AG09309 (cell line): ENCODE results near the gene LRR1.

Source experiments
- DNase-seq: peaks from one replicate; pipeline ENCODE4 v3.0.0-alpha.2; 2010; ENCODE audit warnings: low read depth
- H3K4me3 ChIP-seq: 2 replicates; pipeline ENCODE4 v1.5.1; 2011; ENCODE audit warnings: mild to moderate bottlenecking, low read depth, low read length, moderate library complexity; ENCODE audit not compliant: control insufficient read depth
- TF ChIP-seq, protein P1 (sequence below): IDR thresholded peaks from 2 replicates; pipeline ENCODE4 v1.5.1; 2011; ENCODE audit warnings: mild to moderate bottlenecking, low read depth, low read length, inconsistent platforms; ENCODE audit not compliant: insufficient read depth, control insufficient read depth; ENCODE audit errors: missing control alignments

LRR1 gene, protein sequence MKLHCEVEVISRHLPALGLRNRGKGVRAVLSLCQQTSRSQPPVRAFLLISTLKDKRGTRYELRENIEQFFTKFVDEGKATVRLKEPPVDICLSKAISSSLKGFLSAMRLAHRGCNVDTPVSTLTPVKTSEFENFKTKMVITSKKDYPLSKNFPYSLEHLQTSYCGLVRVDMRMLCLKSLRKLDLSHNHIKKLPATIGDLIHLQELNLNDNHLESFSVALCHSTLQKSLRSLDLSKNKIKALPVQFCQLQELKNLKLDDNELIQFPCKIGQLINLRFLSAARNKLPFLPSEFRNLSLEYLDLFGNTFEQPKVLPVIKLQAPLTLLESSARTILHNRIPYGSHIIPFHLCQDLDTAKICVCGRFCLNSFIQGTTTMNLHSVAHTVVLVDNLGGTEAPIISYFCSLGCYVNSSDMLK

DNA sequence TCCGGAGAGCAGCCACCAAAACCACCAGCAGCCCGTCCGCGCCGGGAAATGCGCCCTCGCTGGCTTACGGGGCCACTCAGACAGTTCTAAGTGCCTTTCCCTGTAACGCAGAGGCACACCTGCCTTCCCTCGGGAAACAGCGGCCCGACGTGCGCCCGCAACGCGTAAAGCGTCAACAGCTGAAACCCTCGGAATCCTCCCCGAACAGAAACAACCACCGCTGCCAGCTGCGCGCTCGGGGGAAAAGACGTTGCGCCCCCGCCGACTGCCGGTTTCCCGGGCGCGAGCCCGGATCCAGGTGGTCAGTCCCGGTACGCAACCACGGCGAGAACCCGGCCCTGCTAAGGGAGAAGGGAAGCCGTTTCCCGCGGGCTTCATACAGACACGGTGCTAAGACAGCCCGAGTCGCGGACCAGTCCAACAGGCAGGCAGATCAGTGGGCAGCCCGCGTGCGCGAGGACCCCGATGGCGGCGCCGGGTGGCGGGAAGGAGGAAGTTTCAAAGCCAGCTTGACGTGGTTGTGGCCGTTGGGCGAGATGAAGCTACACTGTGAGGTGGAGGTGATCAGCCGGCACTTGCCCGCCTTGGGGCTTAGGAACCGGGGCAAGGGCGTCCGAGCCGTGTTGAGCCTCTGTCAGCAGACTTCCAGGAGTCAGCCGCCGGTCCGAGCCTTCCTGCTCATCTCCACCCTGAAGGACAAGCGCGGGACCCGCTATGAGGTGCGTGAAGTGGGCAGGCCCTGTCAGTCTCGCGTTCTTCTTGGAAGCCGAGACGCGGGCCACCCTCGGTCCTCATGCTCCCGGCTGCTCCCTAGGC is at the start of gene LRR1:
Gene LRR1, plus strand, starts transcription at position 456 of the 816 bp plus-strand sequence. Its CDS starts 81 bp downstream, at position 537.
- no peak for DNase-seq
- TF ChIP-seq, protein P1, sequence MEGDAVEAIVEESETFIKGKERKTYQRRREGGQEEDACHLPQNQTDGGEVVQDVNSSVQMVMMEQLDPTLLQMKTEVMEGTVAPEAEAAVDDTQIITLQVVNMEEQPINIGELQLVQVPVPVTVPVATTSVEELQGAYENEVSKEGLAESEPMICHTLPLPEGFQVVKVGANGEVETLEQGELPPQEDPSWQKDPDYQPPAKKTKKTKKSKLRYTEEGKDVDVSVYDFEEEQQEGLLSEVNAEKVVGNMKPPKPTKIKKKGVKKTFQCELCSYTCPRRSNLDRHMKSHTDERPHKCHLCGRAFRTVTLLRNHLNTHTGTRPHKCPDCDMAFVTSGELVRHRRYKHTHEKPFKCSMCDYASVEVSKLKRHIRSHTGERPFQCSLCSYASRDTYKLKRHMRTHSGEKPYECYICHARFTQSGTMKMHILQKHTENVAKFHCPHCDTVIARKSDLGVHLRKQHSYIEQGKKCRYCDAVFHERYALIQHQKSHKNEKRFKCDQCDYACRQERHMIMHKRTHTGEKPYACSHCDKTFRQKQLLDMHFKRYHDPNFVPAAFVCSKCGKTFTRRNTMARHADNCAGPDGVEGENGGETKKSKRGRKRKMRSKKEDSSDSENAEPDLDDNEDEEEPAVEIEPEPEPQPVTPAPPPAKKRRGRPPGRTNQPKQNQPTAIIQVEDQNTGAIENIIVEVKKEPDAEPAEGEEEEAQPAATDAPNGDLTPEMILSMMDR: no peak
- peak within 1 kb of the TSS; percentile 97 for H3K4me3 ChIP-seq

DNA sequence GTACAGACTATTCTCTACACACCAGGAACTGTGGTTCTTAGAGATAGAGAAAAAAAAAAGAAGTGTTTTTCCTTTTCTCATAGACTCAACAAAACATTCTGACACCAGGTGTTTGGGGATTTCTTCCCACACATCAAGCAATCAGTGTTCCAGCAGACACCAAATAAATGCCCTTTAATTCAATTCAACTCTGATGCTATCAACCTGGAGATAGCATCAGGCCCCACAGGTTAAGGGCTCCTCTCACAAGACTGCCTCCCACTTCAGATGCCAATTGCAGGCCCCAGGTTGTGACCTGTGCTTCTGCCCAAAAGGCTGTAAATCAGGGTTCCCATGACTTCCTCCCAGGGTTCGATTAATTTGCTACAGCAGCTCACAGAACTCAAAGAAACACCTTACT is 49.3 kb upstream of the LRR1 start:
- no peak overlapping the region for H3K4me3 ChIP-seq
- no peak for DNase-seq
- TF ChIP-seq, protein P1: no peak

GRCh38 chr14:49549881-49550280 is 48.9 kb upstream of the LRR1 start:
- TF ChIP-seq, protein P1: no peak
- H3K4me3 ChIP-seq: no peak overlapping the region
- DNase-seq: no peak

GRCh38 chr14:49550286-49551184 is 48.2 kb upstream of the LRR1 start:
- DNase-seq: no peak

DNA sequence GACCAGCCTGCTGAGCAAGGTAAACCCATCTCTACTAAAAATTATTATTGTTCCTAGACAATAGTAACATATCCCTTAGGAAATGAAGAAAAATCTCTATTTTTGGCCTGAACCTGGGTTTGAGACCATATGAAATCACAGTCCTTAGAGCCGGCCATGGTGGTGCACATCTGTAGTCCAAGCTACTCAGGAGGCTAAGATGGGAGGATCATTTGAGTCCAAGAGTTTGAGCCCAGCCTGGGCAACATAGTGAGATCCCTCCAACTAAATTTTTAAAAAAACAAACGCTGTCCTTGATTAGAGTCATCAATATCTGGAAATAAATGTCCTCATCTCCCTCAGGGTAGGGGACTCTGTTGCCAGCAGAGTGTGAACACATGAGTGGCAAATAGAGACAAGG is 47.2 kb upstream of the LRR1 start:
- DNase-seq: no peak
- H3K4me3 ChIP-seq: no peak overlapping the region
- TF ChIP-seq, protein P1: no peak

More at GRCh38 chr14:49550286-49551184, 48.2 kb upstream of the LRR1 start:
- no peak overlapping the region for H3K4me3 ChIP-seq
- TF ChIP-seq, protein P1: peak; percentile 39

- TF ChIP-seq, protein P1: no peak
- DNase-seq: no peak
- no peak overlapping the region for H3K4me3 ChIP-seq
Observed at GRCh38 chr14:49553106-49553505, 45.6 kb upstream of the LRR1 start.
